ENCODE results near the gene DYRK2. TPM values are rescaled to one million over a fixed set of nuclear protein-coding genes. Genes with fewer than 3 reads are reported as not detected.

The DYRK2 gene
- total RNA-seq, 1 donor from 2014 or later, result 50.2 TPM

GRCh38 chr12:67714648-67715047, 66.1 kb downstream of the DYRK2 start:
- no peak for DNase-seq (ENCODE audit: low spot score)
- TF ChIP-seq CTCF (IDR thresholded peaks at IDR 0.05; ENCODE audit: unreplicated experiment), result no peak
- Mint-ChIP-seq H3K36me3 (ENCODE audit: low read depth, unreplicated experiment) (no peaks in the 10 kb centered on the region), H3K27me3 (ENCODE audit: unreplicated experiment) (peaks cover 1% of the 10 kb centered on the region), H3K27ac (ENCODE audit: unreplicated experiment) (no peak overlapping the region), H3K9me3 (ENCODE audit: unreplicated experiment) (no peaks in the 10 kb centered on the region), H3K4me3 (ENCODE audit: unreplicated experiment) (no peak overlapping the region), H3K4me1 (ENCODE audit: unreplicated experiment) (peaks cover 4% of the 10 kb centered on the region)
